ENCODE results near the gene PPP2R5D.
A peak's percentile ranks its signal among the peaks of the same experiment; 100 is the strongest.
"Not testable (repeated sequence)": the region's sequence is repeated elsewhere in the genome, so short reads cannot be mapped to it uniquely, and the experiment has no call there.

Gene PPP2R5D

GRCh38 chr6:42984001-42984923 is at the start of gene PPP2R5D:
Gene PPP2R5D, plus strand, starts transcription at chr6:42984570. Its CDS starts 108 bp downstream, at chr6:42984678.
- peak; percentile 97 for DNase-seq

GRCh38 chr6:42935322-42935721 is 49.0 kb upstream of the PPP2R5D start:
- DNase-seq = no peak

- no peak for DNase-seq
These were observed 48.0 kb upstream of the PPP2R5D start for GRCh38 chr6:42936398-42936797.

GRCh38 chr6:42937548-42938427 is 46.6 kb upstream of the PPP2R5D start:
- DNase-seq = no peak

GRCh38 chr6:42938428-42938796 is 46.0 kb upstream of the PPP2R5D start:
- no peak for DNase-seq

GRCh38 chr6:42938987-42939809 is 45.2 kb upstream of the PPP2R5D start:
- no peak for DNase-seq

- DNase-seq = no peak
These were observed 44.6 kb upstream of the PPP2R5D start for GRCh38 chr6:42939810-42940167.

GRCh38 chr6:42940493-42941045 is 43.8 kb upstream of the PPP2R5D start:
- DNase-seq = no peak

- not testable (repeated sequence) for DNase-seq
These were observed 43.0 kb upstream of the PPP2R5D start for GRCh38 chr6:42941356-42941755.

- DNase-seq = no peak
These were observed 41.9 kb upstream of the PPP2R5D start for GRCh38 chr6:42942444-42942843.

GRCh38 chr6:42947950-42948349 is 36.4 kb upstream of the PPP2R5D start:
- no peak for DNase-seq

GRCh38 chr6:42952389-42952788 is 32.0 kb upstream of the PPP2R5D start:
- DNase-seq = no peak

GRCh38 chr6:42954405-42954804 is 30.0 kb upstream of the PPP2R5D start:
- DNase-seq = not testable (repeated sequence)

GRCh38 chr6:42958125-42958524 is 26.2 kb upstream of the PPP2R5D start:
- DNase-seq = no peak

GRCh38 chr6:42959917-42960242 is 24.5 kb upstream of the PPP2R5D start:
- DNase-seq = peak; percentile 10

- DNase-seq = peak; percentile 55
These were observed 23.9 kb upstream of the PPP2R5D start, which contains the start of gene GNMT for GRCh38 chr6:42960243-42961019. Gene GNMT, plus strand, starts transcription at chr6:42960754. Its CDS starts 14 bp downstream, at chr6:42960768.

GRCh38 chr6:42961020-42961470 is 23.3 kb upstream of the PPP2R5D start:
- no peak for DNase-seq

- no peak for DNase-seq
These were observed 22.3 kb upstream of the PPP2R5D start for GRCh38 chr6:42962096-42962495.

GRCh38 chr6:42962502-42963178 is 21.7 kb upstream of the PPP2R5D start:
- DNase-seq = no peak

- no peak for DNase-seq
These were observed 21.1 kb upstream of the PPP2R5D start for GRCh38 chr6:42963179-42963854.
